Ascending aorta (tissue), 2 donors: ENCODE measurements around the gene TRIM17. TPM values are rescaled to one million over a fixed set of nuclear protein-coding genes. Genes with fewer than 3 reads are reported as not detected.

Source experiments
- DNase-seq, 2 donors: peaks; one replicate each; pipeline ENCODE4 v3.0.0-alpha.2; 2019; ENCODE audit warnings: low spot score in 2 of 2
- H3K27ac ChIP-seq, 2 donors: fragments of 200-600 bp; sonication (generic); one replicate each; pipeline ENCODE4 v1.5.1; 2016 to 2017; ENCODE audit warnings: mild to moderate bottlenecking in 1 of 2
- H3K27me3 ChIP-seq: fragments of 200-600 bp; sonication (generic); one replicate; pipeline ENCODE4 v1.5.1; 2017
- H3K36me3 ChIP-seq, 2 donors: fragments of 200-600 bp; sonication (generic); one replicate each; pipeline ENCODE4 v1.5.1; 2016
- H3K4me1 ChIP-seq, 2 donors: fragments of 200-600 bp; sonication (generic); one replicate each; pipeline ENCODE4 v1.5.1; 2016 to 2017; ENCODE audit warnings: mild to moderate bottlenecking in 1 of 2
- H3K4me3 ChIP-seq, 2 donors: fragments of 200-600 bp; sonication (generic); one replicate each; pipeline ENCODE4 v1.5.1; 2016 to 2017; ENCODE audit warnings: mild to moderate bottlenecking in 1 of 2
- H3K9me3 ChIP-seq, 2 donors: fragments of 200-600 bp; sonication (generic); one replicate each; pipeline ENCODE4 v1.5.1; 2016
- intact Hi-C: fragments of 100-400 bp; cut with DNase I; formaldehyde crosslinking; loops from one replicate; pipeline ENCODE4 v1.15.1; 2023
- total RNA-seq: library from RNA; depleted of rRNA; stranded (reverse); fragments of >200 nt; gene quantifications from one replicate; pipeline ENCODE4 v1.1.0, GENCODE V29; 2016
- TF ChIP-seq, protein P1 (sequence below), 3 experiments: fragments of 200-600 bp in 2 of 3; fragments of 450-650 bp in 1 of 3; sonication (generic) in 2 of 3; IDR thresholded peaks; one replicate each; pipeline ENCODE4 v1.5.1; 2016 to 2019; ENCODE audit warnings: antibody characterized with exemption in 3 of 3, mild to moderate bottlenecking in 1 of 3, moderate library complexity in 1 of 3

TRIM17 gene
- total RNA-seq, 1 donor from 2014 or later, result not detected

DNA sequence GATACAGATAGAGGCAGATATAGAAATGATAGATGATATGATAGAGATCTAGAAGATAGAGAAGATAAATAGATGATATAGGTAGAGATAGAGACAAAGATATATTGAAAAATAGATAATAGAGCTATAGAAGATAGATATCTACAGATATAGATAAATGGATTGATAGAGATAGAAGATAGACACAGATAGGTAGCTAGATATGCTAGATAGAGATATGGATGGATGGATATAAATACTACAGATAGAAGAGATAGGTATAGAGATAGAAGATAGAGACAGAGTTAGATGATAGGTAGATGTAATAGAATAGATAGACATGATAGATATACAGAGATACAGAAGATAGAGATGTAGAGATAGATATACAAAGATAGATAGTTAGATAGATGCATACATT, 31.4 kb downstream of the TRIM17 start:
- intact Hi-C loops, result no loop called here
- DNase-seq, result no peak
- Histone ChIP-seq H3K9me3 (no peaks in the 10 kb centered on the region), H3K36me3 (no peaks in the 10 kb centered on the region), H3K27me3 (no peaks in the 10 kb centered on the region), H3K4me1 (no peaks in the 10 kb centered on the region), H3K4me3 (no peak overlapping the region), H3K27ac (no peak overlapping the region)
- TF ChIP-seq, protein P1, sequence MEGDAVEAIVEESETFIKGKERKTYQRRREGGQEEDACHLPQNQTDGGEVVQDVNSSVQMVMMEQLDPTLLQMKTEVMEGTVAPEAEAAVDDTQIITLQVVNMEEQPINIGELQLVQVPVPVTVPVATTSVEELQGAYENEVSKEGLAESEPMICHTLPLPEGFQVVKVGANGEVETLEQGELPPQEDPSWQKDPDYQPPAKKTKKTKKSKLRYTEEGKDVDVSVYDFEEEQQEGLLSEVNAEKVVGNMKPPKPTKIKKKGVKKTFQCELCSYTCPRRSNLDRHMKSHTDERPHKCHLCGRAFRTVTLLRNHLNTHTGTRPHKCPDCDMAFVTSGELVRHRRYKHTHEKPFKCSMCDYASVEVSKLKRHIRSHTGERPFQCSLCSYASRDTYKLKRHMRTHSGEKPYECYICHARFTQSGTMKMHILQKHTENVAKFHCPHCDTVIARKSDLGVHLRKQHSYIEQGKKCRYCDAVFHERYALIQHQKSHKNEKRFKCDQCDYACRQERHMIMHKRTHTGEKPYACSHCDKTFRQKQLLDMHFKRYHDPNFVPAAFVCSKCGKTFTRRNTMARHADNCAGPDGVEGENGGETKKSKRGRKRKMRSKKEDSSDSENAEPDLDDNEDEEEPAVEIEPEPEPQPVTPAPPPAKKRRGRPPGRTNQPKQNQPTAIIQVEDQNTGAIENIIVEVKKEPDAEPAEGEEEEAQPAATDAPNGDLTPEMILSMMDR (IDR thresholded peaks at IDR 0.05), result no peak

DNA sequence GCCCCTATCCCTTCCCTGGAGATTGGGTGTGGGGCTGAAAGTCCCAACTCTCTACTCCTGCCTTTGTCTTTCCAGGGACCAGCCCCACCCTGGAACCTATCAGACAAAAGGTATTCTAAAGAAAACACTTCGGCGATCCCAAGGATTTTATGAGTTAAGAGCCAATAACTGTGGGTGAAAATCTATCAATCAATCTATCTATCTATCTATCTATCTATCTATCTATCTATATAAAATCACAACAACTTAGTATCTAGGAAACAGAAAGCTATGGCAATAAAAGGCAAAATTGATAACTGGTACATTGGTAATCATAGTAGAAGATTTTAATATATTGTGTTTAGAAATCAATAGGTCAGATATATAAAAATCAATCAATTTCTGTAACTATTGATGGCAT, 32.9 kb downstream of the TRIM17 start:
- TF ChIP-seq, protein P1 (IDR thresholded peaks at IDR 0.05), result no peak
- no peaks in the 10 kb centered on the region for H3K4me1 ChIP-seq

DNA sequence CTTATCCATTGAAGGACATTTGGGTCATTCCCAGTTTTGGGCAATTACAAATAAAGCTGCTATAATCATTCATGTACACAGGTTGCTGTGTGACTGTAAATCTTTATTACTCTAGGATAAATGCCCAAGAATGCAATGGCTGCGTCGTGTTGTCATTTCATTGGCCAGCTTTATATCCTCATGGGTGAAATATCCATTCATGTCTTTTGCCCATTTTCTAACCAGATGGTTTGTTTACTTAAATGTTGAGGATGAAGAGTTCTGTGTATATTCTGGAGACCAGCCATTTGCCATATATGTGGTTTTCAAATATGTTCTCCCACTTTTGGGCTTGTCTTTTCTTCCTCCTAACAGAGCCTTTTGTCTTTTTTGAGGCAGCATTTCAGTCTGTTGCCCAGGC, 35.3 kb downstream of the TRIM17 start:
- H3K27ac ChIP-seq, result no peak overlapping the region

More for the DNA sequence above, 32.9 kb downstream of the TRIM17 start:
- H3K9me3 ChIP-seq, result no peaks in the 10 kb centered on the region
- H3K27me3 ChIP-seq, result no peaks in the 10 kb centered on the region
- H3K36me3 ChIP-seq, result no peaks in the 10 kb centered on the region
- no peak overlapping the region for H3K4me3 ChIP-seq
- H3K27ac ChIP-seq, result no peak overlapping the region
- intact Hi-C loops, result no loop called here
- no peak for DNase-seq

DNA sequence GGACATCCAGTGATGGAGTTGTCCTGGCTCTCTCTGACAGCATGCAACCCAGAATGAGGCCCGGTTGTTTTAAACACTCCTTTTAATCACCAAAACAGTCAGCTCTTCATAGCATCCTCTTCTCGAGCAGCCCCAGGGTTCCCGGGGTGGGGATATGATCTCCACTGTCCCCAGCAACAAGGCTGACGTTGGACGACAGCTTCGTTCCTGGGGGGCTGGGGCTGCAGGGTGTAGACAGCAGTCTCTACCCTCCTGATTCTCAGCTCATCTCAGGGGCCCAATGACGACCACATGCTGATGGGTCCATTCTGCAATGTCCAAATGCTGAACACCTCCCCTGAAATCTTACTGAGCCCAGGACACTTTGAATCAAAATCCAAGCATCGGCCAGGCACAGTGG, 37.0 kb downstream of the TRIM17 start:
- Histone ChIP-seq H3K9me3 (no peaks in the 10 kb centered on the region), H3K27ac (no peak overlapping the region), H3K36me3 (no peaks in the 10 kb centered on the region), H3K4me3 (no peak overlapping the region), H3K4me1 (peaks cover 0 to 4% of the 10 kb centered on the region in 2 donors), H3K27me3 (no peaks in the 10 kb centered on the region)
- intact Hi-C loops, result loop anchor here (2.0 kb wide), 1 partner anchor 27 kb away; the partner anchor contains the start of gene TRIM11
- TF ChIP-seq, protein P1 (IDR thresholded peaks at IDR 0.05), result no peak
- DNase-seq, result no peak

More for the DNA sequence above, 35.3 kb downstream of the TRIM17 start:
- H3K9me3 ChIP-seq, result no peaks in the 10 kb centered on the region
- no peak for DNase-seq
- H3K4me3 ChIP-seq, result no peak overlapping the region
- no peaks in the 10 kb centered on the region for H3K27me3 ChIP-seq
- TF ChIP-seq, protein P1 (IDR thresholded peaks at IDR 0.05), result no peak
- intact Hi-C loops, result no loop called here
- no peaks in the 10 kb centered on the region for H3K36me3 ChIP-seq
- H3K4me1 ChIP-seq, result no peaks in the 10 kb centered on the region

DNA sequence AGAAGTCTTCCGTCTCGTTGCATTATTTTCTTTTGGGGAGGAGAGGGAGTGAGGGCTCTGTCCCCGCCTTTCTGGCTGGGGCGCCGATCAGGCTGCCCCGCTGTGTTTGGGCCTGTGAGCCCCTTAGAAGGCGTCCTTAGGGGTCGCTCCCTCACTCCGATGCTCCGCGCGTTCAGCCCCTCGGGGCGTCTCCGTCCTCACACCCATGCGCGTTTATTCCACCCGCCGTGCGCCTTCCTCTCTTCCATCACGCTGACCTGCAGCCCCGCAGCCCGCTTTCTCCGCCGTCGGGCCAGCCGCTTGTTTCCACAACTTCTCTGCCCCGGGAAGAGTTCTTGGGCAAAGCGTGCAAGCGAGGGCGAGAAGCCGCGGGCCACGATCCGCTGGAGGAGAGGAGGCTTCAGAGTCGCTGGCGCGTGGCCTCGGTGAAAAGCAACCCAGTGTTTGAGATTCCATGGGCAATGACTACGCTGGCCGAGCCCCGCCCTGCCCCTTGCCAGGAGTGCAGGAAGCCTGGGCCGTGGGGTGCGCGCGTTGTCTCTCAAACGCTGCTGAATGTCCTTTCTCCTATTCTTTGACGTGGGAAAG, 37.7 kb downstream of the TRIM17 start:
- intact Hi-C loops, result loop anchor here (2.0 kb wide), 1 partner anchor 28 kb away; the partner anchor contains the start of gene TRIM11
- Histone ChIP-seq H3K36me3 (no peaks in the 10 kb centered on the region), H3K4me3 (peak overlapping the region; percentile 63 to 79), H3K4me1 (peaks cover 0 to 6% of the 10 kb centered on the region in 2 donors), H3K27me3 (no peaks in the 10 kb centered on the region), H3K27ac (peak overlapping the region in 1 of 2 donors; percentile 55), H3K9me3 (no peaks in the 10 kb centered on the region)
- DNase-seq, result peak in 1 of 2 donors; percentile 5
- TF ChIP-seq, protein P1 (IDR thresholded peaks at IDR 0.05), result no peak
